Cardiac fibroblast (primary cell): ENCODE results near the gene C2CD4C.

Source experiments
- DNase-seq, 2 donors: peaks; one replicate each; pipeline versions ENCODE4 v3.0.0 to v3.0.0-alpha.2; 2010; ENCODE audit warnings: low read depth in 2 of 2
- H3K4me3 ChIP-seq, 2 donors: replicated peaks in 1 of 2; 1 replicate in 1 of 2; 2 replicates in 1 of 2; pipeline ENCODE4 v1.5.1; 2011; ENCODE audit warnings: low read depth in 2 of 2, low read length in 2 of 2, mild to moderate bottlenecking in 2 of 2, moderate library complexity in 1 of 2
- CTCF ChIP-seq: IDR thresholded peaks from one replicate; pipeline ENCODE4 v1.5.1; 2011; ENCODE audit warnings: low read depth, mild to moderate bottlenecking, low read length, inconsistent platforms

C2CD4C gene

GRCh38 chr19:374183-374885 lies 34.6 kb downstream of the C2CD4C start:
- no peak for TF ChIP-seq CTCF
- no peak for DNase-seq
- no peak overlapping the region for H3K4me3 ChIP-seq

- no peak for DNase-seq
- no peak overlapping the region for H3K4me3 ChIP-seq
- no peak for TF ChIP-seq CTCF
Observed at GRCh38 chr19:373391-374182, 35.4 kb downstream of the C2CD4C start.

GRCh38 chr19:372306-372890 lies 36.5 kb downstream of the C2CD4C start:
- DNase-seq: peak; percentile 66 to 89
- no peak overlapping the region for H3K4me3 ChIP-seq
- TF ChIP-seq CTCF: no peak

- H3K4me3 ChIP-seq: no peak overlapping the region
- DNase-seq: peak in 1 of 2 donors; percentile 14
Observed at GRCh38 chr19:371501-372168, 37.3 kb downstream of the C2CD4C start.

GRCh38 chr19:370641-371330 lies 38.2 kb downstream of the C2CD4C start:
- DNase-seq: no peak
- TF ChIP-seq CTCF: no peak
- no peak overlapping the region for H3K4me3 ChIP-seq

More at GRCh38 chr19:371501-372168, 37.3 kb downstream of the C2CD4C start:
- no peak for TF ChIP-seq CTCF

- H3K4me3 ChIP-seq: no peak overlapping the region
- TF ChIP-seq CTCF: no peak
- DNase-seq: no peak
Observed at GRCh38 chr19:369876-370275, 39.1 kb downstream of the C2CD4C start.
